Measurements from ENCODE around the gene TRIM9.

DNA sequence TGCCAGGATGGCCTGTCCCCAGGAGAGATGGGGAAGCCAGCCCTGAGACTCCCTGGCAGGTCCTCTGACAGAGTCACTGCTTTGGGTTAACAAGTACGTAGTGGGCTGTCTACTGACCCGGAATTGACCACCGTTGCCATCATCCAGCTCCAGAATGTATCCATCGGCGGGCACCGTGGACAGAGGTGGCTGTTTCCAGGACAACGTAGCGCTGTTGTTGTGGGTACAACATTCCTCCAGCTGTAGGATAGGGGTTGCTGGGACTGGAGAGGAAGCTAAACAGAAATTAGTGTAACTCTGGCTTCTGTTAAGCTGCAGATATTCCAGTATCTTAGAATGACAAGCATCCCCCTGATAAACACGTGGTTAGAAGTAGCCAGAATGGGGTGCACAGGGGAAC is 94.3 kb downstream of the TRIM9 start:
- no peak for TF ChIP-seq EZH2 (IDR thresholded peaks at IDR 0.05; ENCODE audit: borderline replicate concordance, low read depth, low read length, poor library complexity, severe bottlenecking)
- TF ChIP-seq, protein P1, sequence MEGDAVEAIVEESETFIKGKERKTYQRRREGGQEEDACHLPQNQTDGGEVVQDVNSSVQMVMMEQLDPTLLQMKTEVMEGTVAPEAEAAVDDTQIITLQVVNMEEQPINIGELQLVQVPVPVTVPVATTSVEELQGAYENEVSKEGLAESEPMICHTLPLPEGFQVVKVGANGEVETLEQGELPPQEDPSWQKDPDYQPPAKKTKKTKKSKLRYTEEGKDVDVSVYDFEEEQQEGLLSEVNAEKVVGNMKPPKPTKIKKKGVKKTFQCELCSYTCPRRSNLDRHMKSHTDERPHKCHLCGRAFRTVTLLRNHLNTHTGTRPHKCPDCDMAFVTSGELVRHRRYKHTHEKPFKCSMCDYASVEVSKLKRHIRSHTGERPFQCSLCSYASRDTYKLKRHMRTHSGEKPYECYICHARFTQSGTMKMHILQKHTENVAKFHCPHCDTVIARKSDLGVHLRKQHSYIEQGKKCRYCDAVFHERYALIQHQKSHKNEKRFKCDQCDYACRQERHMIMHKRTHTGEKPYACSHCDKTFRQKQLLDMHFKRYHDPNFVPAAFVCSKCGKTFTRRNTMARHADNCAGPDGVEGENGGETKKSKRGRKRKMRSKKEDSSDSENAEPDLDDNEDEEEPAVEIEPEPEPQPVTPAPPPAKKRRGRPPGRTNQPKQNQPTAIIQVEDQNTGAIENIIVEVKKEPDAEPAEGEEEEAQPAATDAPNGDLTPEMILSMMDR (conservative IDR thresholded peaks at IDR 0.05; ENCODE audit: low read depth, low read length): no peak

Data from A673 (cell line).